Measurements from ENCODE around the gene CDC20. TPM values are rescaled to one million over a fixed set of nuclear protein-coding genes. Genes with fewer than 3 reads are reported as not detected.
"Not testable (repeated sequence)": the region's sequence is repeated elsewhere in the genome, so short reads cannot be mapped to it uniquely, and the experiment has no call there.

Gene CDC20
- total RNA-seq, 1 donor from 2014 or later: 24.3 TPM

DNA sequence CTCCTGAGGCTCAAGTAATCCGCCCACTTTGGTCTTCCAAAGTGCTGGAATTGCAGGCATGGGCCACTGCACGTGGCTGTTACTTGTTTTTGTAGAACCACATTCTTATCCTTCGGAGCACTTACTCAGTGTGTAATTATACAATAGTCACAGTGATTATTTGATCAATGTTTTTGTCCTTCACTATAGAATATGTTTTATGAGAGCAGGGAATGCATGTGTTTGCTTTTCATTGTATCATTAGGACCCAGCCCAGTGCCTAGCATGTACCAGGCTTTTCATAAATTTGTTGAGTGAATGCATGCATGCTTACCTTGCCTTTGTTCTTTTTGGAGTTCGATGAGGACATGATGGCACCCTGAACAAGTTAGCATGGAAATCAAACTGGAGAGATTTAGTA, 36.7 kb downstream of the CDC20 start:
- TF ChIP-seq, protein P1, sequence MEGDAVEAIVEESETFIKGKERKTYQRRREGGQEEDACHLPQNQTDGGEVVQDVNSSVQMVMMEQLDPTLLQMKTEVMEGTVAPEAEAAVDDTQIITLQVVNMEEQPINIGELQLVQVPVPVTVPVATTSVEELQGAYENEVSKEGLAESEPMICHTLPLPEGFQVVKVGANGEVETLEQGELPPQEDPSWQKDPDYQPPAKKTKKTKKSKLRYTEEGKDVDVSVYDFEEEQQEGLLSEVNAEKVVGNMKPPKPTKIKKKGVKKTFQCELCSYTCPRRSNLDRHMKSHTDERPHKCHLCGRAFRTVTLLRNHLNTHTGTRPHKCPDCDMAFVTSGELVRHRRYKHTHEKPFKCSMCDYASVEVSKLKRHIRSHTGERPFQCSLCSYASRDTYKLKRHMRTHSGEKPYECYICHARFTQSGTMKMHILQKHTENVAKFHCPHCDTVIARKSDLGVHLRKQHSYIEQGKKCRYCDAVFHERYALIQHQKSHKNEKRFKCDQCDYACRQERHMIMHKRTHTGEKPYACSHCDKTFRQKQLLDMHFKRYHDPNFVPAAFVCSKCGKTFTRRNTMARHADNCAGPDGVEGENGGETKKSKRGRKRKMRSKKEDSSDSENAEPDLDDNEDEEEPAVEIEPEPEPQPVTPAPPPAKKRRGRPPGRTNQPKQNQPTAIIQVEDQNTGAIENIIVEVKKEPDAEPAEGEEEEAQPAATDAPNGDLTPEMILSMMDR (IDR thresholded peaks at IDR 0.05; ENCODE audit: unreplicated experiment): no peak
- Mint-ChIP-seq H3K27me3 (ENCODE audit: unreplicated experiment) (no peaks in the 10 kb centered on the region), H3K4me1 (ENCODE audit: unreplicated experiment) (peaks cover 2% of the 10 kb centered on the region), H3K4me3 (ENCODE audit: unreplicated experiment) (no peak overlapping the region), H3K27ac (ENCODE audit: unreplicated experiment) (no peak overlapping the region), H3K9me3 (ENCODE audit: unreplicated experiment) (no peaks in the 10 kb centered on the region), H3K36me3 (ENCODE audit: low read depth, unreplicated experiment) (peaks cover 4% of the 10 kb centered on the region)
- DNase-seq (ENCODE audit: low spot score): no peak

DNA sequence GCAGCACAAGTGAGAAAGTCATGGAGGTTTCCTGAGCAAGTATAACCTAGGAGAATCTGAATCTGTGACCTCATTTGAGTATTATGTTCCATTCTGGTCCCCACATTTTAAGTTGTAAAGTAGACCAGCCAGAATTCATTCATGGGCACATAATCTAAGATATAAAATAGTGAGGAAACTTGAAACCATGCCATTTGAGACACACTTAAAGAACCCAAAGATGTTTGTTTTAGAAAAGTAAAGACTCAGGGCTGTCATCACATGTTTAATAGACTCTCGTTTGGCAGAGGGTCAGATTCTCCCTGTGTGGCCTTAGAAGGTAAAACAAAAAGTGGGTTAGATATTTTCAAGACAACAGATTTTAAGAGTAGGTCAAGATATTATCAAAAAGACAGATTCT, 37.3 kb downstream of the CDC20 start:
- Mint-ChIP-seq H3K36me3 (ENCODE audit: low read depth, unreplicated experiment) (peaks cover 4% of the 10 kb centered on the region), H3K4me3 (ENCODE audit: unreplicated experiment) (no peak overlapping the region), H3K9me3 (ENCODE audit: unreplicated experiment) (no peaks in the 10 kb centered on the region), H3K4me1 (ENCODE audit: unreplicated experiment) (no peaks in the 10 kb centered on the region), H3K27ac (ENCODE audit: unreplicated experiment) (no peak overlapping the region), H3K27me3 (ENCODE audit: unreplicated experiment) (no peaks in the 10 kb centered on the region)
- no peak for DNase-seq (ENCODE audit: low spot score)
- TF ChIP-seq, protein P1 (IDR thresholded peaks at IDR 0.05; ENCODE audit: unreplicated experiment): no peak

GRCh38 chr1:43398227-43398626, 39.4 kb downstream of the CDC20 start:
- Mint-ChIP-seq H3K4me1 (ENCODE audit: unreplicated experiment) (peaks cover 8% of the 10 kb centered on the region), H3K27me3 (ENCODE audit: unreplicated experiment) (no peaks in the 10 kb centered on the region)

GRCh38 chr1:43400441-43400840, 41.7 kb downstream of the CDC20 start:
- H3K36me3 Mint-ChIP-seq (ENCODE audit: low read depth, unreplicated experiment): peaks cover 12% of the 10 kb centered on the region
- H3K4me1 Mint-ChIP-seq (ENCODE audit: unreplicated experiment); H3K27me3 Mint-ChIP-seq (ENCODE audit: unreplicated experiment); H3K4me3 Mint-ChIP-seq (ENCODE audit: unreplicated experiment); DNase-seq (ENCODE audit: low spot score); H3K9me3 Mint-ChIP-seq (ENCODE audit: unreplicated experiment); H3K27ac Mint-ChIP-seq (ENCODE audit: unreplicated experiment): not testable (repeated sequence)

More at GRCh38 chr1:43398227-43398626, 39.4 kb downstream of the CDC20 start:
- DNase-seq (ENCODE audit: low spot score): no peak
- peaks cover 4% of the 10 kb centered on the region for H3K36me3 Mint-ChIP-seq (ENCODE audit: low read depth, unreplicated experiment)
- H3K9me3 Mint-ChIP-seq (ENCODE audit: unreplicated experiment): no peaks in the 10 kb centered on the region
- no peak overlapping the region for H3K4me3 Mint-ChIP-seq (ENCODE audit: unreplicated experiment)
- TF ChIP-seq, protein P1 (IDR thresholded peaks at IDR 0.05; ENCODE audit: unreplicated experiment): no peak
- H3K27ac Mint-ChIP-seq (ENCODE audit: unreplicated experiment): no peak overlapping the region

GRCh38 chr1:43402089-43402865, 43.5 kb downstream of the CDC20 start:
- Mint-ChIP-seq H3K4me3 (ENCODE audit: unreplicated experiment) (no peak overlapping the region), H3K4me1 (ENCODE audit: unreplicated experiment) (peaks cover 8% of the 10 kb centered on the region), H3K27ac (ENCODE audit: unreplicated experiment) (no peak overlapping the region), H3K9me3 (ENCODE audit: unreplicated experiment) (no peaks in the 10 kb centered on the region), H3K36me3 (ENCODE audit: low read depth, unreplicated experiment) (peaks cover 23% of the 10 kb centered on the region), H3K27me3 (ENCODE audit: unreplicated experiment) (no peaks in the 10 kb centered on the region)
- TF ChIP-seq, protein P1 (IDR thresholded peaks at IDR 0.05; ENCODE audit: unreplicated experiment): no peak
- no peak for DNase-seq (ENCODE audit: low spot score)

Measured in endothelial cell (in vitro differentiated cells).